Kidney (tissue), 14 donors: Measurements from ENCODE around the gene MAGI1. TPM values are rescaled to one million over a fixed set of nuclear protein-coding genes. Genes with fewer than 3 reads are reported as not detected.

Experiments used
- DNase-seq, 5 donors: peaks; one replicate each; pipeline ENCODE4 v3.0.0-alpha.2; 2013 to 2020
- FAIRE-seq: peaks from 2 replicates; lab custom pipeline; 2012; peaks lifted over from hg19 to GRCh38; lab: Jason Lieb, UNC
- H3K27ac ChIP-seq, 2 donors: one replicate each; pipeline ENCODE4 v1.7.0; 2013; ENCODE audit warnings: low read depth in 2 of 2, low read length in 2 of 2, inconsistent platforms in 1 of 2
- H3K27me3 ChIP-seq: one replicate; pipeline ENCODE4 v1.7.1; 2013; ENCODE audit warnings: low read length, inconsistent platforms; ENCODE audit not compliant: control insufficient read depth, insufficient read depth
- H3K36me3 ChIP-seq, 3 donors: one replicate each; pipeline versions ENCODE4 v1.7.0 to v1.7.1; 2013; ENCODE audit warnings: low read length in 3 of 3, control low read depth in 1 of 3, inconsistent platforms in 1 of 3; ENCODE audit not compliant: insufficient read depth in 3 of 3, control insufficient read depth in 2 of 3
- H3K4me1 ChIP-seq, 3 donors: one replicate each; pipeline versions ENCODE4 v1.7.0 to v1.7.1; 2013; ENCODE audit warnings: low read length in 3 of 3, inconsistent platforms in 1 of 3, low read depth in 1 of 3; ENCODE audit not compliant: control insufficient read depth in 2 of 3, insufficient read depth in 2 of 3
- H3K4me3 ChIP-seq, 3 donors: one replicate each; pipeline versions ENCODE4 v1.7.0 to v1.8.1; 2013; ENCODE audit warnings: low read length in 3 of 3, control low read depth in 1 of 3, inconsistent platforms in 1 of 3
- H3K9ac ChIP-seq, 3 donors: one replicate each; pipeline versions ENCODE4 v1.7.0 to v1.7.1; 2013; ENCODE audit warnings: low read length in 3 of 3, control low read depth in 1 of 3, inconsistent platforms in 1 of 3
- H3K9me3 ChIP-seq, 3 donors: one replicate each; pipeline versions ENCODE4 v1.7.0 to v1.7.1; 2013; ENCODE audit warnings: low read length in 3 of 3, control low read depth in 1 of 3, inconsistent platforms in 1 of 3; ENCODE audit not compliant: control insufficient read depth in 2 of 3, insufficient read depth in 1 of 3
- CTCF ChIP-seq: IDR thresholded peaks from 3 replicates; pipeline ENCODE4 v1.5.1; 2012; ENCODE audit warnings: mild to moderate bottlenecking, moderate library complexity, borderline replicate concordance; ENCODE audit not compliant: insufficient read depth; ENCODE audit errors: extremely low read depth
- intact Hi-C: fragments of 100-400 bp; cut with DNase I; formaldehyde crosslinking; loops from one replicate; pipeline ENCODE4 v1.11.1; 2022
- polyA plus RNA-seq: library from polyadenylated mRNA; stranded (reverse); fragments of 350-450 nt; fragmentation: Illumina TruSeq; extraction: RNeasy Lipid Tissue Mini Kit (QIAGEN cat#74804); gene quantifications from one replicate; pipeline ENCODE4 v1.2.3, GENCODE V29; 2014; ENCODE audit warnings: low read depth, low replicate concordance; ENCODE audit not compliant: insufficient read depth
- total RNA-seq: library from RNA; stranded (reverse); fragmentation: NEBNext Ultra II Directional; extraction: Animal tissue kit (Norgen Biotek cat#: 25700); gene quantifications from one replicate; pipeline ENCODE4 v1.2.1, GENCODE V29; 2021
- donor health status: control.
- donor health status: control.
- donor health status: control.
- donor health status: control.
- donor health status: control.
- donor health status: DM: yes; HTN: yes; CAD: no.
- donor health status: Normal renal cell carcinoma (clear cell type).

Gene MAGI1
- total and polyA plus RNA-seq, 2 donors from 2014 or later, result 8.2 to 42.8 TPM

- H3K9ac ChIP-seq, result no peak overlapping the region
- H3K9me3 ChIP-seq, result no peaks in the 10 kb centered on the region
- H3K4me3 ChIP-seq, result no peak overlapping the region
- intact Hi-C loops, result no loop called here
- FAIRE-seq, result no peak
- DNase-seq, result peak in 2 of 5 donors; percentile 31 to 54
- H3K4me1 ChIP-seq, result peaks cover 0 to 21% (median 16%) of the 10 kb centered on the region in 3 donors
- no peaks in the 10 kb centered on the region for H3K27me3 ChIP-seq
- TF ChIP-seq CTCF, result no peak
- H3K27ac ChIP-seq, result no peak overlapping the region
- no peaks in the 10 kb centered on the region for H3K36me3 ChIP-seq
These were observed 20.4 kb downstream of the MAGI1 start for GRCh38 chr3:66018057-66019033.

- Histone ChIP-seq H3K4me3 (no peak overlapping the region), H3K4me1 (peaks cover 0 to 18% (median 14%) of the 10 kb centered on the region in 3 donors), H3K36me3 (no peaks in the 10 kb centered on the region), H3K9me3 (no peaks in the 10 kb centered on the region), H3K27me3 (no peaks in the 10 kb centered on the region), H3K27ac (no peak overlapping the region), H3K9ac (no peak overlapping the region)
- peak in 1 of 5 donors; percentile 32 for DNase-seq
- no peak for FAIRE-seq
- intact Hi-C loops, result no loop called here
- TF ChIP-seq CTCF, result no peak
These were observed 21.1 kb downstream of the MAGI1 start for GRCh38 chr3:66017591-66017990.

- TF ChIP-seq CTCF, result no peak
- peaks cover 0 to 18% (median 14%) of the 10 kb centered on the region in 3 donors for H3K4me1 ChIP-seq
These were observed 21.6 kb downstream of the MAGI1 start for GRCh38 chr3:66017084-66017483.

More at GRCh38 chr3:66017084-66017483, 21.6 kb downstream of the MAGI1 start:
- H3K4me3 ChIP-seq, result no peak overlapping the region
- H3K9me3 ChIP-seq, result no peaks in the 10 kb centered on the region
- H3K27me3 ChIP-seq, result no peaks in the 10 kb centered on the region
- no peak overlapping the region for H3K9ac ChIP-seq
- no peak for FAIRE-seq
- no peaks in the 10 kb centered on the region for H3K36me3 ChIP-seq
- intact Hi-C loops, result no loop called here
- H3K27ac ChIP-seq, result no peak overlapping the region
- DNase-seq, result no peak
